HG03457 (cell line): ENCODE measurements around the gene CD300E.

Experiments used
- ATAC-seq: cut with Tn5 transposase; IDR thresholded peaks from one replicate; pipeline ENCODE4 v1.9.1; 2021; ENCODE audit warnings: moderate number of reproducible peaks; ENCODE audit not compliant: unreplicated experiment

CD300E gene

GRCh38 chr17:74623693-74624093 lies at the start of gene CD300E:
TSS of gene CD300E (minus strand) at chr17:74623738. CDS start at chr17:74623621, 117 bp downstream.
- ATAC-seq, result no peak

- no peak for ATAC-seq
Observed at GRCh38 chr17:74671031-74671771, 47.7 kb upstream of the CD300E start.

- no peak for ATAC-seq
Observed at GRCh38 chr17:74670329-74670728, 46.8 kb upstream of the CD300E start.

- ATAC-seq, result no peak
Observed at GRCh38 chr17:74663561-74663960, 40.0 kb upstream of the CD300E start.

GRCh38 chr17:74659889-74660288 lies 36.4 kb upstream of the CD300E start:
- ATAC-seq, result no peak

GRCh38 chr17:74658620-74659019 lies 35.1 kb upstream of the CD300E start:
- no peak for ATAC-seq

- ATAC-seq, result no peak
Observed at GRCh38 chr17:74654742-74655141, 31.2 kb upstream of the CD300E start.

GRCh38 chr17:74652020-74652419 lies 28.5 kb upstream of the CD300E start:
- no peak for ATAC-seq

- ATAC-seq, result no peak
Observed at GRCh38 chr17:74649909-74650308, 26.4 kb upstream of the CD300E start.

GRCh38 chr17:74647871-74648672 lies 24.5 kb upstream of the CD300E start:
- no peak for ATAC-seq

- ATAC-seq, result no peak
Observed at GRCh38 chr17:74646231-74646630, 22.7 kb upstream of the CD300E start.

GRCh38 chr17:74645010-74645409 lies 21.5 kb upstream of the CD300E start:
- no peak for ATAC-seq

GRCh38 chr17:74644419-74644818 lies 20.9 kb upstream of the CD300E start:
- no peak for ATAC-seq

GRCh38 chr17:74643826-74644225 lies 20.3 kb upstream of the CD300E start:
- no peak for ATAC-seq

- no peak for ATAC-seq
Observed at GRCh38 chr17:74642995-74643394, 19.5 kb upstream of the CD300E start.

GRCh38 chr17:74642556-74642955 lies 19.0 kb upstream of the CD300E start:
- ATAC-seq, result no peak

GRCh38 chr17:74641958-74642298 lies 18.4 kb upstream of the CD300E start:
- ATAC-seq, result no peak

GRCh38 chr17:74641224-74641957 lies 17.9 kb upstream of the CD300E start:
- ATAC-seq, result no peak

GRCh38 chr17:74639704-74640151 lies 16.2 kb upstream of the CD300E start:
- no peak for ATAC-seq

- ATAC-seq, result no peak
Observed at GRCh38 chr17:74637926-74638325, 14.4 kb upstream of the CD300E start.

GRCh38 chr17:74637265-74637664 lies 13.7 kb upstream of the CD300E start:
- ATAC-seq, result no peak
